ENCODE data around the gene HABP4.

The HABP4 gene

GRCh38 chr9:96460882-96461281 lies 10.9 kb downstream of the HABP4 start:
- no peak overlapping the region for H3K27ac ChIP-seq
- TF ChIP-seq ZFX (IDR thresholded peaks at IDR 0.05) = no peak
- no peak for TF ChIP-seq CTCF (conservative IDR thresholded peaks at IDR 0.05)

GRCh38 chr9:96461336-96461735 lies 11.4 kb downstream of the HABP4 start:
- no peak overlapping the region for H3K27ac ChIP-seq
- TF ChIP-seq ZFX (IDR thresholded peaks at IDR 0.05) = no peak
- TF ChIP-seq CTCF (conservative IDR thresholded peaks at IDR 0.05) = no peak

GRCh38 chr9:96462541-96462940 lies 12.6 kb downstream of the HABP4 start:
- TF ChIP-seq CTCF (conservative IDR thresholded peaks at IDR 0.05) (no peak), ZFX (IDR thresholded peaks at IDR 0.05) (no peak)
- no peak overlapping the region for H3K27ac ChIP-seq

GRCh38 chr9:96464426-96464825 lies 14.5 kb downstream of the HABP4 start:
- TF ChIP-seq ZFX (IDR thresholded peaks at IDR 0.05) (no peak), CTCF (conservative IDR thresholded peaks at IDR 0.05) (no peak)
- no peak overlapping the region for H3K27ac ChIP-seq

GRCh38 chr9:96467784-96468183 lies 17.8 kb downstream of the HABP4 start:
- no peak for TF ChIP-seq CTCF (conservative IDR thresholded peaks at IDR 0.05)
- TF ChIP-seq ZFX (IDR thresholded peaks at IDR 0.05) = no peak
- no peak overlapping the region for H3K27ac ChIP-seq

GRCh38 chr9:96476013-96476412 lies 26.0 kb downstream of the HABP4 start:
- TF ChIP-seq ZFX (IDR thresholded peaks at IDR 0.05) (no peak), CTCF (conservative IDR thresholded peaks at IDR 0.05) (no peak)
- H3K27ac ChIP-seq = no peak overlapping the region

- H3K27ac ChIP-seq = no peak overlapping the region
- TF ChIP-seq CTCF (conservative IDR thresholded peaks at IDR 0.05) (no peak), ZFX (IDR thresholded peaks at IDR 0.05) (no peak)
Measured at GRCh38 chr9:96476591-96476990, 26.6 kb downstream of the HABP4 start.

Data from C4-2B (cell line).